ENCODE measurements around the gene EPM2AIP1. TPM values are rescaled to one million over a fixed set of nuclear protein-coding genes. Genes with fewer than 3 reads are reported as not detected.

EPM2AIP1 gene
- total and polyA plus RNA-seq, 3 experiments from 2014 or later = 7.1 to 16.0 (median 14.8) TPM

DNA sequence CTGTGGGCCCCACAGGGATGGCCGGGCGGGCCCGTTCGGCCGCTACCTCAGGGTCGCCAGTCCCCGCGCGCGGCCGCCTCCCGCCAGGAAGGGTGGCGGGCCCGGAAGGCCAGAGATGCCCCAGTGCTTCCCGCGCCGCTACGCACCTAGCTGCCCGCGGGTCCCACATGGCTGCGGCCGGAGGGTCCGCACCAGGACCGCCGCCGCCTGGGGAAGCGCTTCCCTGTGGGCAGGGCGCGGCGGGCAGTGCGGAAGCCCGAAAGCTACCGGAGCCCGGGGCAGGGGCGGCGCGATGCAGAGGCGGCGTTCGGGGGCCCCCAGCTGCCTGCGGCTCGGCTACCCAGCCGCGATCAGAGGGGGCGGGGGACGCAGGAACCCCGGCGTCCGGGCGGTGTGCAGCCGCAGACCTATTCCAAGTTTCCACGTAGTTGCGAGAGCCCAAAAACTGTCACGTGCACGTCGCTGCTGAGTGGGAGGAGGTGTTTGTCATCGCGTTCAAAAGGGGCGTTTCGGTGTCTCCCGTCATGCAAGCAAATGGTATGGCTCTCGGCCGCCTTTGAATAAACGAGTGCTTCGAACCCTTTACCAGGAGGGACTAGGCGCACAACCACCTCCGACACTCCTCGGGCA lies 48.2 kb downstream of the EPM2AIP1 start, which contains the start of gene TRANK1:
Gene TRANK1, minus strand, starts transcription at position 414 of the 630 bp plus-strand sequence. Its CDS starts 245 bp downstream, at position 169.
- peak within 1 kb of the TSS; percentile 86 to 91 (median 87) for H3K4me3 Mint-ChIP-seq
- no peaks in the 10 kb centered on the region for H3K36me3 ChIP-seq (ENCODE audit: insufficient read depth, low read length)
- H3K27ac ChIP-seq (ENCODE audit: low read depth, low read length) = peak within 1 kb of the TSS; percentile 65
- H3K27me3 ChIP-seq (ENCODE audit: insufficient read depth, low read length, poor library complexity, severe bottlenecking) = no peaks in the 10 kb centered on the region
- H3K4me1 ChIP-seq (ENCODE audit: insufficient read depth, low read length) = peaks cover 14% of the 10 kb centered on the region
- H3K36me3 Mint-ChIP-seq = peaks cover 3 to 24% (median 7%) of the 10 kb centered on the region in 3 donors
- POLR2A ChIA-PET = interaction anchor here (0.6 to 2.3 kb wide), 7 partner anchors 9 to 68 kb away, joined by 3 to 25 read pairs (median 4); partner anchors contain the start of genes EPM2AIP1 and MLH1
- DNase-seq = peak; percentile 72 to 90 (median 83)
- CTCF ChIA-PET = interaction anchor here (0.8 to 3.1 kb wide), 10 partner anchors 10 to 214 kb away, joined by 3 to 20 read pairs (median 3); no protein-coding TSS in a partner anchor
- H3K9me3 Mint-ChIP-seq = peaks cover 5 to 16% (median 15%) of the 10 kb centered on the region in 5 donors
- H3K27ac Mint-ChIP-seq = peak within 1 kb of the TSS; percentile 68 to 97 (median 88)
- peaks cover 0 to 1% of the 10 kb centered on the region in 2 donors for H3K27me3 Mint-ChIP-seq
- no peaks in the 10 kb centered on the region for H3K9me3 ChIP-seq (ENCODE audit: low read length)
- peaks cover 14 to 39% (median 24%) of the 10 kb centered on the region in 3 donors for H3K4me1 Mint-ChIP-seq
- peak within 1 kb of the TSS; percentile 64 for H3K4me3 ChIP-seq (ENCODE audit: low read length)

DNA sequence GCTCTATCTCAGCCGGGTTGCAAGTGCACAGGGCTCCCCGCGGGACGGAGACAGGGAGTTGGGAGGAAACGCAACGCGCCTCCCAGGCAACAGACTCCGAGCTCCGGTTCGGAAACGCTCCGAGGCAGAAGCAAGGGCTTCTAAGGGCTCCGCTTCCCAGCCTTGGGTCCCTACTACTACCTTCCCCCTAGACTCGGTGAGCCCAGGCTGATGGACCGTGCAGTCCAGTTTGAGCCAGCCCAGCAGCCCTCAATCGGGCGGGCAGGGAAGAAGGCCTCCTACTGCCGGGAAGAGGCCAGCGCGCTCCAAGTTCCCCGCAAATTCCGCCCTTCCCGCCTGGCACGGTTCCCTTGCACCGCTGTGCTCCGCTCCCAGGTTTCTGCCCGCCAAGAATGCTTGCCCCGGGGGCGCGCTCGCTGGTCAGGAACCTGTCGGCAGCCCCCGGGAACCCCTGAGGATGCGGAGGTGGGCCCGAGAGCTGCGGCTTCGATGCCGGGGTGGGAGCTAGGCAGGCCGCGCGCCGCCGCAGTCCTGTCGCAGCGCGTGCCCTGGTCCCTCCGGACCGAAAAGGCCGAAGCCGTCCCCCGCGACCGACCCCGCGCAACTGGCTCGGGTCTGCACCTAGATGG lies 48.8 kb downstream of the EPM2AIP1 start:
- peak overlapping the region; percentile 64 for H3K4me3 ChIP-seq (ENCODE audit: low read length)
- H3K27ac Mint-ChIP-seq = peak overlapping the region; percentile 22 to 89 (median 68)
- H3K36me3 ChIP-seq (ENCODE audit: insufficient read depth, low read length) = no peaks in the 10 kb centered on the region
- no peaks in the 10 kb centered on the region for H3K9me3 ChIP-seq (ENCODE audit: low read length)
- DNase-seq = peak; percentile 7 to 56 (median 44)
- CTCF ChIA-PET = interaction anchor here (0.5 to 3.1 kb wide), 10 partner anchors 10 to 257 kb away, joined by 3 to 20 read pairs (median 3); no protein-coding TSS in a partner anchor
- peak overlapping the region; percentile 65 for H3K27ac ChIP-seq (ENCODE audit: low read depth, low read length)
- peaks cover 3 to 22% (median 6%) of the 10 kb centered on the region in 3 donors for H3K36me3 Mint-ChIP-seq
- peaks cover 5 to 15% (median 13%) of the 10 kb centered on the region in 5 donors for H3K9me3 Mint-ChIP-seq
- H3K27me3 ChIP-seq (ENCODE audit: insufficient read depth, low read length, poor library complexity, severe bottlenecking) = no peaks in the 10 kb centered on the region
- POLR2A ChIA-PET = interaction anchor here (0.6 to 2.3 kb wide), 10 partner anchors 8 to 67 kb away, joined by 3 to 25 read pairs (median 4); partner anchors contain the start of genes EPM2AIP1 and MLH1
- H3K4me3 Mint-ChIP-seq = peak overlapping the region; percentile 85 to 91 (median 86)
- H3K27me3 Mint-ChIP-seq = peaks cover 0 to 1% of the 10 kb centered on the region in 2 donors
- H3K4me1 ChIP-seq (ENCODE audit: insufficient read depth, low read length) = peaks cover 14% of the 10 kb centered on the region
- peaks cover 14 to 43% (median 26%) of the 10 kb centered on the region in 3 donors for H3K4me1 Mint-ChIP-seq

DNA sequence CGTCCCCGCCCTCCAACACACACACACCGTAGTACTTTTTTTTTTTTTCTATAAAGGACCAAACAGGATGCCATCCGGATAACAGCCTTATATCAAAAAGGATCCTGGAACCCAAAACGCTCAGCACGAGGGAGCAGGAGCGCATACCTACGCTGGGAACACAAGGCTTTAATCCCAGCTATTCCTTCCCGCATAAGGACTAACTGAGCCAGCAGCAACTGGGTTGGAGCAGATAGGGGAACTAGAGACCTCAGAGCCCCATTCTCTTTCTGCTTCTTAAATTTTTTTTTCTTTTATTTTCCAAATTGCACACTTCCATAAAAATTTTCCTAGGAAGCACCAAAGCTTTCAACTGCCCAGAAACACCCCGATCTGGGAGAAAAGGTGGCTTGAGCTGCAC lies 49.3 kb downstream of the EPM2AIP1 start:
- peak overlapping the region; percentile 64 for H3K4me3 ChIP-seq (ENCODE audit: low read length)
- no peak for DNase-seq
- peak overlapping the region in 7 of 8 donors; percentile 50 to 89 (median 68) for H3K27ac Mint-ChIP-seq
- POLR2A ChIA-PET = interaction anchor here (0.8 to 2.3 kb wide), 6 partner anchors 15 to 49 kb away, joined by 3 to 25 read pairs (median 6); partner anchors contain the start of genes EPM2AIP1 and MLH1
- H3K4me1 ChIP-seq (ENCODE audit: insufficient read depth, low read length) = peaks cover 14% of the 10 kb centered on the region
- H3K4me1 Mint-ChIP-seq = peaks cover 14 to 44% (median 26%) of the 10 kb centered on the region in 3 donors
- peaks cover 3 to 12% (median 10%) of the 10 kb centered on the region in 5 donors for H3K9me3 Mint-ChIP-seq
- H3K27me3 Mint-ChIP-seq = no peaks in the 10 kb centered on the region
- H3K36me3 Mint-ChIP-seq = peaks cover 3 to 17% (median 4%) of the 10 kb centered on the region in 3 donors
- no peaks in the 10 kb centered on the region for H3K27me3 ChIP-seq (ENCODE audit: insufficient read depth, low read length, poor library complexity, severe bottlenecking)
- H3K4me3 Mint-ChIP-seq = peak overlapping the region; percentile 85 to 91 (median 86)
- no peaks in the 10 kb centered on the region for H3K9me3 ChIP-seq (ENCODE audit: low read length)
- CTCF ChIA-PET = interaction anchor here (1.1 to 3.1 kb wide), 4 partner anchors 11 to 50 kb away, joined by 3 to 20 read pairs (median 4); partner anchors contain the start of gene MLH1
- H3K27ac ChIP-seq (ENCODE audit: low read depth, low read length) = peak overlapping the region; percentile 65
- H3K36me3 ChIP-seq (ENCODE audit: insufficient read depth, low read length) = no peaks in the 10 kb centered on the region

DNA sequence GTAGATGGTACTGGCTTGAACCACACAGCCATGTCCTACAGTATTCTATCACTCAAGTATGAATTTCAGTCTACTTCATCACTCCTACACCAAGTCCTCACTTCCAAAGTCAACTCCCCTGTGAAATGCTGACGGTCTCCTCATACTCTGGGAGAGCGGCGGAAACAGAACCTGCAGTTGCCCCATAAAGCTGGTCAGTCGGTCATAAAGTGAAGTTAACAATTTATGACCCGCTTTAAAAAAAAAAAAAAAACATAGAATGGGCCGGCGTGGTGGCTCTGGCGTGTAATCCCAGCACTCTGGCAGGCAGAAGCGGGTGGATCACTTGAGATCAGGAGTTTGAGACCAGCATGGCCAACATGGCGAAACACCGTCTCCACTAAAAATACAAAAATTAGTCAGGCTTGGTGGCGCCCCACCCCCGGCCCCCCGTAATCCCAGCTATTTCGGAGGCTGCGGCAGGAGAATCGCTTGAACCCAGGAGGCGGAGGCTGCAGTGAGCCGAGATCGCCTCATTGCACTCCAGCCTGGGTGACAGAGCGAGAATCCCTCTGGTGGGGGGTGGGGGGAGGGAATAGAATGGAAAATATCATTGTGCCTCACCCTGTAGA lies 50.2 kb downstream of the EPM2AIP1 start:
- Histone ChIP-seq H3K27ac (ENCODE audit: low read depth, low read length) (no peak overlapping the region), H3K9me3 (ENCODE audit: low read length) (no peaks in the 10 kb centered on the region), H3K27me3 (ENCODE audit: insufficient read depth, low read length, poor library complexity, severe bottlenecking) (no peaks in the 10 kb centered on the region), H3K4me1 (ENCODE audit: insufficient read depth, low read length) (peaks cover 14% of the 10 kb centered on the region), H3K36me3 (ENCODE audit: insufficient read depth, low read length) (no peaks in the 10 kb centered on the region), H3K4me3 (ENCODE audit: low read length) (no peak overlapping the region)
- no peaks in the 10 kb centered on the region for H3K27me3 Mint-ChIP-seq
- peaks cover 0 to 4% (median 2%) of the 10 kb centered on the region in 5 donors for H3K9me3 Mint-ChIP-seq
- POLR2A ChIA-PET = interaction anchor here (0.6 kb wide), 2 partner anchors 51 to 92 kb away, joined by 3 read pairs; partner anchors contain the start of gene MLH1
- peaks cover 1 to 10% (median 3%) of the 10 kb centered on the region in 3 donors for H3K36me3 Mint-ChIP-seq
- CTCF ChIA-PET = interaction anchor here (1.1 to 3.1 kb wide), 3 partner anchors 16 to 51 kb away, joined by 3 to 20 read pairs (median 3); partner anchors contain the start of gene MLH1
- H3K4me1 Mint-ChIP-seq = peaks cover 16 to 45% (median 27%) of the 10 kb centered on the region in 3 donors
- peak overlapping the region in 3 of 7 donors; percentile 36 to 46 (median 41) for H3K4me3 Mint-ChIP-seq
- peak overlapping the region in 4 of 8 donors; percentile 57 to 76 (median 68) for H3K27ac Mint-ChIP-seq
- DNase-seq = no peak

DNA sequence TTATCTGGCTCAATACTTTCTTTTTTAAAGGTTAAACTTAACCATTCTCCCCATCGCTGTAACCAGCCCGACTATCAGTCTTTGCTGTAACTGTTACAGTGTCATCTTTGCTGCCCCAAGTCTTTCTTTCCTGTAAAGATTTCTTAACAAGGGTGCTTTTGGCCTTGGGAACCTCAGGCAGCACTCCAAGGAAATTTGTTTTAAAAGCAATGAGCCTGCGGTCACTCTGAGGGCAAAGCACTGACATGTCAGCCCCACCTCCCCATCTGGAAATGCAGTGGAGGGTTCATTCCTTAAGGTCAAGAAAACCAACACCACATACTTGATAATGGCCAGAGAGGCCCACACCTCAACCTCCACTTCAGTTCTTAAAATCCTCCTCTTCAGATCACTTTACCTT lies 51.3 kb downstream of the EPM2AIP1 start:
- no peaks in the 10 kb centered on the region for H3K27me3 Mint-ChIP-seq
- POLR2A ChIA-PET = interaction anchor here (0.7 kb wide), 1 partner anchor 19 kb away, joined by 8 read pairs; no protein-coding TSS in a partner anchor
- H3K27ac Mint-ChIP-seq = peak overlapping the region in 5 of 8 donors; percentile 15 to 90 (median 38)
- H3K27ac ChIP-seq (ENCODE audit: low read depth, low read length) = peak overlapping the region; percentile 6
- H3K27me3 ChIP-seq (ENCODE audit: insufficient read depth, low read length, poor library complexity, severe bottlenecking) = no peaks in the 10 kb centered on the region
- no peak for DNase-seq
- peaks cover 23 to 51% (median 28%) of the 10 kb centered on the region in 3 donors for H3K4me1 Mint-ChIP-seq
- peaks cover 14% of the 10 kb centered on the region for H3K4me1 ChIP-seq (ENCODE audit: insufficient read depth, low read length)
- H3K4me3 ChIP-seq (ENCODE audit: low read length) = no peak overlapping the region
- no peaks in the 10 kb centered on the region for H3K36me3 ChIP-seq (ENCODE audit: insufficient read depth, low read length)
- peak overlapping the region in 2 of 7 donors; percentile 15 to 46 for H3K4me3 Mint-ChIP-seq
- CTCF ChIA-PET = interaction anchor here (1.0 to 2.5 kb wide), 3 partner anchors 16 to 18 kb away, joined by 3 to 12 read pairs (median 4); no protein-coding TSS in a partner anchor
- peaks cover 0 to 3% (median 1%) of the 10 kb centered on the region in 3 donors for H3K36me3 Mint-ChIP-seq
- no peaks in the 10 kb centered on the region for H3K9me3 ChIP-seq (ENCODE audit: low read length)
- H3K9me3 Mint-ChIP-seq = no peaks in the 10 kb centered on the region

DNA sequence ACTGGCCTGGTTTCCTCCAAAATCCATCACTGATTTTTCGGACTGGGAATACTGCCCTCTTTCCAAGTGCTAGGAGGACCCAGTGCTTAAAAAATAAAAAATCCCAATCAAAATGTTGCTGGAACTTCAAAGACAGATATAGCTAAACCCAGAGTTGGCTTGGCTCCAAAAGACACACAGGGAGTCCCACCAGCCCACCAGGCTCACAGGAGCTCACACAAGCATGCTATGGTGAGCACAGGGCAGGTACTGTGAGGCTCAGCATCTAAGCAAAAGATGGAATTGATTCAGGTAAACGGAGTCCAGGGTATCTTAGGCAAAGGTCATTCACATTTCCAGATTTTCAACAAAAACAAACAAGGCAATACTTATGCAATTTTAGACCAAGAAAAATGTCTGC lies 51.8 kb downstream of the EPM2AIP1 start:
- Mint-ChIP-seq H3K4me3 (peak overlapping the region in 1 of 7 donors; percentile 46), H3K36me3 (peaks cover 0 to 4% (median 0%) of the 10 kb centered on the region in 3 donors), H3K27me3 (no peaks in the 10 kb centered on the region), H3K27ac (peak overlapping the region in 2 of 8 donors; percentile 47 to 70), H3K4me1 (peaks cover 23 to 51% (median 28%) of the 10 kb centered on the region in 3 donors), H3K9me3 (no peaks in the 10 kb centered on the region)
- Histone ChIP-seq H3K4me3 (ENCODE audit: low read length) (no peak overlapping the region), H3K9me3 (ENCODE audit: low read length) (no peaks in the 10 kb centered on the region), H3K27me3 (ENCODE audit: insufficient read depth, low read length, poor library complexity, severe bottlenecking) (no peaks in the 10 kb centered on the region), H3K27ac (ENCODE audit: low read depth, low read length) (no peak overlapping the region), H3K4me1 (ENCODE audit: insufficient read depth, low read length) (peaks cover 14% of the 10 kb centered on the region), H3K36me3 (ENCODE audit: insufficient read depth, low read length) (no peaks in the 10 kb centered on the region)
- ChIA-PET POLR2A (interaction anchor here (0.6 kb wide), 1 partner anchor 22 kb away, joined by 5 read pairs; no protein-coding TSS in a partner anchor), CTCF (interaction anchor here (1.0 to 2.5 kb wide), 2 partner anchors 17 to 18 kb away, joined by 4 to 12 read pairs; no protein-coding TSS in a partner anchor)
- DNase-seq = no peak

DNA sequence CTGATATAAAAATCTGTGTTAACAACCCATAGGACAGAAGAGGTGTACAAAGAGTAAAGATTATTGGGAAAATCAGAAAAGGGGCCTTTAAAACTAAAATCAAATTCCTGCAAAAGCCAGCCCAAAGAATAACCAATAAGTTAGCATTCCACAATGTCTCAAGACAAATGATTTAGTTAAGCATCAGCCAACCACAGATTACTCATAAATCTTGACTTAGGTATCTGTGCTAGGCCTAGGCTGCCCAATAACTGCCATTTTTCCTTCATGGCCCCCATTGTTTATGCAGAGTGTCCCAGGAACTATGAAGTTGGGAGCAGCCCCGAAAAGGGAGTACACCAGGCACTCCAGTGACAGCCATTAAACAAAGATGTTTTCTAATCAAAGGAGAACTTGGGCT lies 55.4 kb downstream of the EPM2AIP1 start:
- Mint-ChIP-seq H3K27ac (peak overlapping the region in 4 of 8 donors; percentile 12 to 75 (median 56)), H3K4me3 (no peak overlapping the region)
- H3K4me3 ChIP-seq (ENCODE audit: low read length) = no peak overlapping the region

More for the DNA sequence above, 55.4 kb downstream of the EPM2AIP1 start:
- H3K4me1 Mint-ChIP-seq = peaks cover 13 to 32% (median 19%) of the 10 kb centered on the region in 3 donors
- H3K9me3 Mint-ChIP-seq = no peaks in the 10 kb centered on the region
- peaks cover 0 to 5% (median 1%) of the 10 kb centered on the region in 3 donors for H3K36me3 Mint-ChIP-seq
- Histone ChIP-seq H3K36me3 (ENCODE audit: insufficient read depth, low read length) (no peaks in the 10 kb centered on the region), H3K27ac (ENCODE audit: low read depth, low read length) (no peak overlapping the region), H3K9me3 (ENCODE audit: low read length) (no peaks in the 10 kb centered on the region), H3K4me1 (ENCODE audit: insufficient read depth, low read length) (no peaks in the 10 kb centered on the region), H3K27me3 (ENCODE audit: insufficient read depth, low read length, poor library complexity, severe bottlenecking) (no peaks in the 10 kb centered on the region)
- ChIA-PET POLR2A (no interaction called here), CTCF (no interaction called here)
- no peak for DNase-seq
- H3K27me3 Mint-ChIP-seq = no peaks in the 10 kb centered on the region

Data from CD8-positive, alpha-beta memory T cell (primary cell).